Adrenal gland (tissue), 5 donors: ENCODE data around the gene BATF.

ENCODE experiments used
- CTCF ChIP-seq, 6 experiments: fragments of 450-650 bp in 4 of 6; fragments of 200-600 bp in 2 of 6; sonication (generic) in 1 of 6; IDR thresholded peaks; 1 replicate in 5 of 6; 2 replicates in 1 of 6; pipeline versions ENCODE4 v1.5.1 to v1.8.0; 2016 to 2021; ENCODE audit warnings: antibody characterized with exemption in 6 of 6, mild to moderate bottlenecking in 2 of 6, moderate library complexity in 1 of 6
- POLR2A ChIP-seq, 2 donors: fragments of 450-650 bp; IDR thresholded peaks; one replicate each; pipeline ENCODE4 v1.6.1; 2017; ENCODE audit warnings: antibody characterized with exemption in 2 of 2, mild to moderate bottlenecking in 2 of 2, moderate library complexity in 1 of 2
- donor health status: DM: no; HTN: no; CAD: no.

DNA sequence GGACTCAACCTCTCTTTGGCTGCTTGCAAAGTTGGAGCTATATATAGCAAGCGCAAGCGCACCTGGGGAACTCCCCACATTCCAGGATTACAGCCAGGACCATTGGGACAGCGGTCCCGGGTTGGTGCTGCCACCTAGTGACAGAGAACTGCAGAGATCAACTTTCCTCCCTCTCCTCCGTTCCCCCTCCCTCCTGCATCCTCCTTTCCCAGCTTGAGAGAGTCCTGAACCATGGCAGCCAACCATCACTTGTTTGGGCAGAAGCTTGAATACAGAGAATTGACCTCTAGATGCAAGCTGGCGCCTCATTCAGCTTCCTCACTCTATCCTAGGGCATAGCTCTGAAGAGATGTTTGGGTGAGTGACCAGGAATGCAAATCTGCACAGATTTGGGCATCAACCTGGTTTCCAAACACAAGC lies 38.8 kb downstream of the BATF start:
- TF ChIP-seq CTCF (IDR thresholded peaks at IDR 0.05) (peak; percentile 77 to 91 (median 84)), POLR2A (IDR thresholded peaks at IDR 0.05) (no peak)
